ENCODE results near the gene CPA1.

The CPA1 gene

DNA sequence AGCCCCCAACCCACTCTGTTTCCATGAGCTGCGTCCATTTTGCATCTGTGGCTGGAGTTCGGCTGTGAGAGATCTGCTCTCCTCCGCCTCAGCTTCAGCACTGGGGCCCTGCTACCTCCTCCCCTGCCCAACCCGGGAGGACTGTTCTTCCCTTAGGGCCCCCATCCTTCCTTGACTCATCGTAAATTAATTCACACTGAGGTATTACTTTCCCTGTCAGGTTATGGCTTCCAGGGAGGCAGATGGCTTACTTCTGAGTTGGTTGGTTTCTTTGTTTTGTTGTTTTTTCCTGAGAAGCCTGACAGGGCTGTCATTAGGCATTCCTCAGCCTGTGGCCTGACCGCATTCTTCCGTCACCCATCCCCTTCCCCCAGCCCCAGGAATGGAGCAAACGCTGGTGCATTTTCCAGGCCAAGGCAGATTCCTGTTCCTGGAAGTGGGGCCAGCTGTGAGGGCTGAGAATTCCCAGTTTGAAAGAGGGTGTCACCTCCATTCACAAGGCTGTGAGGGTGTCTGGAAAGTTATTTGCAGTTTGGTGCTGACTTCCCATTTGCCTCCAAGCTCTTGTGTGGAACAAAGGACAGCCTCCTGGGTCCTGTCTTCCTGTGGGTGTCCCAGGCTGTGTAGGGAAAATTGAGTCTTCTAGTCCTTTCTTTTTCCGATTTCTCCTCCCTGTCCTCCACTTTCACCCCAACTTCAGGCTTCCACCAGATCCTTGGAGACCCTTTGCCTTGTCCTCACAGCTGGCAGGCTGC, 24.0 kb upstream of the CPA1 start:
- no peak for DNase-seq

DNA sequence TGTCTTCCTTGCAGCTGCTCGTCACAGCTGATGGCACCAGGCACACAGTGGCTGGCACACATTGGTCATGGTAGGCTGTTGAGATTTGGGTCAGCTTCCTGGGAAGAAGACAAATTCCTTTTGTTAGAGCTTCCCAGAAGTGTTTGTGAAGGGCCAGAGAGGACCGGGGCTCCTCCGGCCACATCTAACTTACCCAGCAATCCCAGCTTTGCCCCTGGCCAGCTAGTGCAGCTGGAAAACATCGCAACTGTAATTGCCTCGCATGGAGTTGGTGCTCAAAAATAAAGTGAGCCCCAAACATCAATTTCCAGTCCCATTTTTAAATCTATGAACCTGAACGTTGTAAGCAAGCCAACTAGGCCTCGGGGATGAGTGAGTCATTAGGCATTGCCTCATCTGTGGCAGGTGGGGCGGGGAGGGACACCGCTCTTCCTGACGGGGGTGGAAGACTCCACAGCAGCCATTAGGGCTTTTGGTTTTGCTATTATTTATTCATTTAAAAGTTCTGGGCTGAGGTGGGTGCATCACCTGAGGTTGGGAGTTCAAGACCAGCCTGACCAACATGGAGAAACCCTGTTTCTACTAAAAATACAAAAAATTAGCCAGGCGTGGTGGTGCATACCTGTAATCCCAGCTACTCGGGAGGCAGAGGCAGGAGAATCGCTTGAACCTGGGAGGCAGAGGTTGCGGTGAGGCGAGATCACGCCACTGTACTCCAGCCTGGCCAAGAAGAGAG, 23.2 kb upstream of the CPA1 start:
- DNase-seq: no peak

- no peak for DNase-seq
These were observed 21.8 kb upstream of the CPA1 start for GRCh38 chr7:130358471-130358870.

GRCh38 chr7:130359276-130359857, 20.9 kb upstream of the CPA1 start:
- no peak for DNase-seq

DNA sequence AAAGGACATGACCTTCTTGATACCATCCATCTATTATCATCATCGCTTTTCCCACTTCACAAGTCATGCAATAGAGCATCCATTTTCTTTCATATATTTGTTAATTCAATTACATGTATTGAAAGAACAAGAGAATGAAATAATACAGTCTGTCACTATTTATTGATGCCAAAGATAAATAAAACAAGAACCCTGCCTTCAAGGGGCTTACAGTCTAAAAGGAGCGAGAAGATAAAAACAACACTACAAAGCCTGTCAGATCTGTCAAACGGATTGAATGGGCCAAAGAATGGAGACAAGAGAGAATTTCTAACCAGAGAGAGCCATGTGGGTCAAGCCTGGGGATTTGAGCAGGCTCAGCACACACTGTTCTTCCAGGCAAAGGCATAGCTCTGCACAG, 19.8 kb upstream of the CPA1 start:
- no peak for DNase-seq

DNA sequence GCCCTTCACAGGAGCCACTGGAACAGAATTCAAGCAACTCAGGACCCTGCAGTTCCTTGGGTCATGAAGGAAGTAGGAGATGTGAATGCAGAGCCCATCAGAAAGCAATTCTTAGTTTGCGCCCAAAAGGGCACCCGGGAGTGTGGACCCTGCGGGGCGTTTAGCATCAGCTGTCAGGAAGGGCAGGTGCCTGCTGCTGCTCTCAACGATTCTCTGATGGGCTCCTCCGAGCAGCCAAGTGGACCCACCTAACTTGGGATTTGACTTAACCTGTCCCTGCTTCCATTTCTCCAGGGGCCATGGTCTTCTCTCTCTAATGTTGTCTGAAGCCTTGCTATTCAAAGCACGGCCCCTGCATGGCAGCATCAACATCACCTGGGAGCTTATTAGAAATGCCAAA, 18.6 kb upstream of the CPA1 start:
- no peak for DNase-seq

- DNase-seq: no peak
These were observed 18.0 kb upstream of the CPA1 start for GRCh38 chr7:130362251-130362816.

DNA sequence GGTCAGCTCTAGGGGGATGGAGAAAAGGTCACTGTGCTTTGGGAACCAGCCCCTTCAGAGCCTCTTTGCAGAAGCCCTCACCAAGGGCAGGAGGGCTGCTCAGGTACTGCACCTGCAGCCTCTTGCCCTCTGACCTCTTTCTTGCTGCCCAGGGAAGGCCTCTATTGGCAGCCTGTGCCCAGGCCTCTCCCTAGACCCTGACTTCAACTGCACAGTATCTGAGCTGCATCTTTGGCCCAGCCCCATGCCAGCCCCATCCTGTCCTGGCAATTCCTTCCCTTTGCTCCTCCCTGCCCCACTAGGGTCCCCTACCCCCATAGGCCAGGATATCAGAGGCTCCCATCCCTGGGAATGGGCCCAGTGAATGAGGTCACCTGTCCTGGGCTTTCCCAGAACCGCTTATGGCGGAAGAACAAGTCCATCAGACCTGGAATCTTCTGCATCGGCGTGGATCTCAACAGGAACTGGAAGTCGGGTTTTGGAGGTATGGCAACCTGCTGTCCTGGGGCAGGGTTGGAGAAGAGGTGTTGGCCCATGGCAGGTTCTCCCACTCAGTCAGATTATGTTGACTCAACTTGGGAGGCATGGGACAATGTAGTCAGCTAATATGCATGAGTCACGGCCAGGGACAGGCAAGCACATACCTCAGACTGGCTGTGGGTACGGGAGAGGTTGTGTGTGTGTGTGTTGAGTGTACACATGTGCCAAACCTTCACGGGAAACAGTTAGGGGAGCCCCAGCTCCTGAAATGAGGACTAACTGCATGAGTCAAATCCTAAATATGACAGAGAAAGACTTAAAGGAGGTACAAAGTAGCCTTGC, 17.1 kb upstream of the CPA1 start:
- DNase-seq: no peak

DNA sequence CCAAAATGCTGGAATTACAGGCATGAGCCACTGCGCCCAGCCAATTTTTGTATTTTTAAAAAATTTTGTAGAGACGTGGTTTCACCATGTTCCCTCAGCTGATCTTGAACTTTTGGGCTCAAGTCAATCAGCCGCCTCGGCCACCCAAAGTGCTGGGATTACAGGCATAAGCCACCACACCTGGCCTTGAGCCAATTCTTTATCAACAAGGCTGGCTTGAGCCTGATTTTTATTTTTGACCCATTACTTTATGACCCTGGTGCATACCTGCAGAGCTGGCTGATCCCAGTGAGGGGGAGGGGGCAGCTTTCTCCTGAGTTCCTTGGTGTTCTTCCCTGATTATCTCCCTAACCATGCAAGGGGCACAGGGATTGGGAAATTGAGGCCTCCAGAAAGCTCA, 15.8 kb upstream of the CPA1 start:
- DNase-seq: no peak

- DNase-seq: no peak
These were observed 15.2 kb upstream of the CPA1 start for GRCh38 chr7:130365088-130365487.

GRCh38 chr7:130365511-130366441, 14.5 kb upstream of the CPA1 start:
- no peak for DNase-seq

- no peak for DNase-seq
These were observed 13.7 kb upstream of the CPA1 start for GRCh38 chr7:130366564-130366963.

DNA sequence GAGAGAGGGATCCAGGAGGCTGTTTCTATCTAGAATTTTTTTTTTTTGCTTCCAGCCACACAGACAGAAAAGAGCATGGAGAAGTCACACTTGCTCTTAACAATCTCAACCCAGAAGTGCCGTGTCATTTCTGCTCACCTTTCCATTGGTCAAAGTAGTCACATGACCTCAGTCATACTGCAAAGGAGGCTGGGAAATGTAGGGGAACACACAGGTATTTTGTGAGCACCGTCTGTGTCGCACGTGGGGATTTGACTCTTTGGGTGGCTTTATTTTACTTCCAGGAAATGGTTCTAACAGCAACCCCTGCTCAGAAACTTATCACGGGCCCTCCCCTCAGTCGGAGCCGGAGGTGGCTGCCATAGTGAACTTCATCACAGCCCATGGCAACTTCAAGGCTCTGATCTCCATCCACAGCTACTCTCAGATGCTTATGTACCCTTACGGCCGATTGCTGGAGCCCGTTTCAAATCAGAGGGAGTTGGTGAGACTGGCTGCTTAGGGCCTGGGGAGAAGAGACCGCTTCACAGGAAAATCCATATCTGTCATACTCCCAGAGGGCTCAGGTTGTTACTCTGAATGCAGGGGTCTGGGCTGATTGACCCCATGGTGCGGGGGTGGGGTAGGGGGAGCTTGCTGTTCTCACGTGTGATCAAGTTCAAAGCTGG, 13.1 kb upstream of the CPA1 start:
- no peak for DNase-seq

- no peak for DNase-seq
These were observed 12.2 kb upstream of the CPA1 start for GRCh38 chr7:130367836-130368746.

- DNase-seq: no peak
These were observed 11.1 kb upstream of the CPA1 start for GRCh38 chr7:130369110-130369711.

GRCh38 chr7:130369831-130370550, 10.3 kb upstream of the CPA1 start:
- DNase-seq: no peak

DNA sequence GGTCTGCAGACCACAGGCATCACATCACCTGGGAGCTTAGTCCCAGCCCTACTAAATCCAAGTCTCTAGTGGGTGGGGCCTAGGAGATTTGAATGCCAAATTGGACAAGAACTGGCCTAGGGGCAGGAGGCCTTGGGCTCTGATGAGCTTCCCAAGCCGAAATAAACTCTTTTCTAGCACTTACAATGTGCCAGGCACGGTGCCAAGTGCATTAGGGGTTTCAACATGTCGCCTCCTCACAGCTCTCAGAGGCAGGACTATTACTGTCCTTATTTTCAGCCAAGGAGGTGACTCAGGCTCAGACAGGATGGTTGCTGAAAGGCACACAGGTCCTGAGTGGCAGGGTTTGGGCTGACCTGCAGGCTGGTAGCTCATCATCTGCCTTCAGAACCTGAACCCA, 9.2 kb upstream of the CPA1 start:
- no peak for DNase-seq

DNA sequence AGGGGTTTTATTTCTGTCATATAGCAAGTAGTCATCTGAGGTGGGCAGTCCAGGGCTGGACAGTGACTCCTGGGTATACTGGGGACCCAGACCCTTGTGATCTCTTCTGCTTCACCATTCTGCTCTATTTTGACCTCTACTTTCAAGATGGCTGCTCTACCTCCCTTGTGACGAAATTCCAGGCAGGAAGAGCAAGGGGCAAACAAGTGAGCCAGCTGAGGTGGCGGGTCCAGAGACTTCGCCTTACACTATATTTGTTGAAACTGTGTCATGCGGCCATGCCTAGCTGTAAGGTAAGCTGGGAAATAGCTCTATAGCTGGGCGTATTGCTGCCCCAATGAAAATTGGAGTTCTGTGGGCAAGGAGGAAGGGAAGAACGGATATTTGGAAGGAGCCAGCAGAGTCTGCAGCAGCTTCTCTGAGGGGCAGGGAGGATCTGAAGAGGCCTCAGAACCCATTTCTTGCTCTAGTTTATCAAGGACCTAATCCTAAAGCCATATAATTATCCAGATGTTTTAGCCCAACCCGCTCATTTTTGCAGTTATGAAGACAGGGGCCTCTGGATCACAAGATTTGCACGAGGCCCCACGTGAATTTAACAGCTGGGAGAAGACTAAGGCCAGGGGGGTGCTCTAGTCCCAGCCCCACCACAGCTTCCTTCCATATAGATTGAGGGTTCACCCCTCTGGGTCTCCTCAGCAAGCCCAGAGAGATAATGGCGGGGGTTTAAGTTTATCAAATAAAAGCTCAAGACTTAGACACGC, 7.7 kb upstream of the CPA1 start:
- no peak for DNase-seq
